NCI-H748 (cell line): Measurements from ENCODE around the gene CTIF.
A peak's percentile ranks its signal among the peaks of the same experiment; 100 is the strongest.
"Not testable (repeated sequence)": the region's sequence is repeated elsewhere in the genome, so short reads cannot be mapped to it uniquely, and the experiment has no call there.

Experiments
- DNase-seq: peaks from one replicate; lab custom pipeline; 2025; ENCODE audit not compliant: unreplicated experiment; lab: John Stamatoyannopoulos, UW

Gene CTIF

DNA sequence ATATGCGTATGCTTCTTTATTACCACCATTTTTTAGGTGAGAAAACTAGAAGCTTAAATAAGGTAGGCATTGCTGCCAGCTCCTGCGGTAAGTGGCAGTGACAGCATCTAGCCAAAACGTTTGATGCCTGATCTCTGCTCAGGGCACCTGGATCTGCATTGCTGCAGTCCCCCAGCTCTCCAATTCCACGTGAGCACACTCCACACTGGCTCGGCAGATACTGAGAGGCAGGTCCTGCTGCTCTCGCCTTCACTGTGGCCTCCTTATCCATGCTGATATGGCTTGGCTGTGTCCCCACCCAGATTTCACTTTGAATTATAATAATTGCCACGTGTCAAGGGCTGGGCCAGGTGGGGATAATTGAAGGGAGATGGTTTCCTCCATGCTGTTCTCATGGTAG lies 160.9 kb downstream of the CTIF start:
- DNase-seq, result no peak

DNA sequence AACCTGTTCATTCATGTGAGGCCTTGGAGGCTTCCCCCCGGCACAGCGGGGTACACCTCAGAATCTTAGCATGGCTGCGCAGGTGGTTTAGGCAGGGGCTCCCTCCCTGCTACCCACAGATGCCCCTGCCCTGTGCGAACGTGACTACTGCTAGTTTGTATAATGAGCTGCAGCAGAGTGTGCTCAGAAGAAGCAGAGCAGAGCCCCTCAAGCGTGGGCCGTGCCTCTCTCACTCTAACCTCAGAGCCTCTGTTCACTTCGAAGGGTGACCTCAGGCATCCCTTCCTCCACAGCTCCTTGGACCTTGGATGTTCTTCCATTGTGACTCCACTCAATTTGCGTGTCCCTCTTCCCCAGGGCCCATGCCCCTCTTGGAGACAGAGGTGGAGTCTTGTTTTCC lies 161.6 kb downstream of the CTIF start:
- no peak for DNase-seq

DNA sequence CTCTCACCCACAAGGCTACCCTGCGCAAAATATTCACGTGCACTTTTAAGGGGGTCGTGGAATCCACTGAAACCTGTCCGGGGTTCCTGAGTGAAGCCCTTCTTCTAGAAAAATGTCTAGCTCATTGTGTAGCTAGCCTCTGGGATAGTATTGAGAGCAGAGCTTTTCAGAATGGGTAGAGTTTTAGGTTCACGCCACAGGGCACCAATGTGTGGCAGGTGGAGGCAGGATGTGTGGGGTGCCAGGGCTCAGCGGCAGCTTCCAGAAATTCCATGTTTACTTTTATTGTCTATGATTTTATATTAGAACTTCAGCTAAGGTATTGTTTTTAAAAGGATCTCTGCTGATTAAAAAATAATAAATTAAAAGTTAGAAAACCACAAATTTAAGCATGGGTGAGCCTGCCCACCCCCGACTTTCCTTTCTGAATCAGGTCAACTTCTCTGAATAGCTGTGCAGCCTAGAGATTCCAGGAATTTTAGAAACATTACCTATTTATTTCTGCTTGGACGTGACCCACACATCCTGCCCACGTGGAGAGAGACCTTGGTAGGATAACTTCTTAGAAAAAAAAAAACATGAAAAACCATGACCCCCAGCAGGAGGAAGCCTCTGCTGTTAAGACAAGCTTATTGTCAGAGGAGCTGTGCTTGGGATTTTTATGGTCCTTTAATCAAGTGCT lies 163.7 kb downstream of the CTIF start:
- DNase-seq, result no peak

DNA sequence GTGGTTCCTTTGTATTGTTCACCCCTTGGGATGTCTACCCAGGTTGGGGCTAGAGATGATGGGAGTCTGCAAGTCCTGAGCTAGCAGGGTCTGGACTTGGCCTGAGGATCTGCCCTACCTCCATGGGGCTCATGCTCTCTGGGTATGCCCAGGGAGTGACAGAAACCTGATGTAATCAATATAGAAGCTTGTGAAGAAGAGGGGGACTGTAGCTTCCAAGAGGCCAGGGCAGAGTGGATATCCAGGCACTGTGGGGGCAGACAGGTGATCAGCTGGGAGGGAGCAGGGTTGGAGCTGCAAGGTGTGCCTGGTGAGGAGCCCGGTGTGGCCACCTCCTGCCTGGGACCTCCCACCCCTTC lies 164.2 kb downstream of the CTIF start:
- no peak for DNase-seq

DNA sequence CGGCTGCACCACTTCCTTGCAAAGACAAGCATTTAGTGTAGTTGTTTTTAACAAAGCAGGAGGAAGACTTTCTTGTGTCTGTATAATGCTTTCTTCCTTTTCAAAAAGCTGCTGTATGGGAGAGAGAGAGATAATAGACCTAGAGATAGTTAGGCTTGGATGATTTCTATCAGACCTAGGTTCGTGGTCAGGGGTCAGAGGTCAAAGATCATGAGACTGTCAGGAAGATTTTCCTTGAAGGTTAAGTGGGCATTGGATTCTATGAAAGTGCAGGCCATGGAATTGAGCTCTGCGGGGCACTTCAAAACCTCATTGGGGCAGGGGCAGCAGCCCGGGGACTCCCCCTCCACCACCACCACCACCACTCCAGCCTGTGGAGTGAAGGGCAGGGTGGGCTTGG lies 164.6 kb downstream of the CTIF start:
- DNase-seq, result no peak

DNA sequence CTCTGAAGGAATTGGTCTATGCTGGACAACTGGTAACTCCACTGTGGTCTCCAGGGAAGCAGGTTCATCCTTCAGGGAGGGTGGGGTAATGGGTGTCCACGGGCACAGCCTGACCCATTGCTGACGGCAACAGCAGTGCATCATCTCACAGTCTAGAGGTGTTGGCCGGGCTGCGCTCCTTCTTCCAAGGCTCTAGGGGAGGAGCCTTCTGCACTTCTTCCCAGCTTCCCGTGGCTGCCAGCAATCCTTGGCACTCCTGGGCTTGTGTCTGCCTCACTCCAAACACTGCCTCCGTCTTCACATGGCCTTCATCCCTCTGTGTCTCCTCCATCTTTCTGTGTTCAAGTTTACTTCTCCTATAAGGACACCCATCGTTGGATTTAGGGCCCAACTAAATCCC lies 166.2 kb downstream of the CTIF start:
- no peak for DNase-seq

DNA sequence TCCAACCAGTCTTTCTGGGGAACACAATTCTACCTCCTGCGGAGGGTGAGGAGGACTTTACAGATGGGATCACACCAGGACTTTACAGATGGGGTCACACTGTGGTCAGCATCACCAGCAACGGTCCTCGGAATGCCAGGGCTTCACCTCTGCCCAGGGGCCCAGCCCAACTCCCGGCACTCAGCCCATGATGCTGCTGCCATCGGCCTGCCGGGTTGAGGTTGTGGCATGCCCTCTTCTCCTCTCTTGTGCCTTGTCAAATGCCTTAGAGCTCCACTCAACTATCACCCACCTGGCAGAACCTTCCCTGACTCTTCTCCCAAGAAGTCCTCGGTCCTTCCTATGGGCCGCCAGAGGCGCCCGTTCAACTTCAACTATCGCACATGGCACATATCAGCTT lies 166.7 kb downstream of the CTIF start:
- no peak for DNase-seq

DNA sequence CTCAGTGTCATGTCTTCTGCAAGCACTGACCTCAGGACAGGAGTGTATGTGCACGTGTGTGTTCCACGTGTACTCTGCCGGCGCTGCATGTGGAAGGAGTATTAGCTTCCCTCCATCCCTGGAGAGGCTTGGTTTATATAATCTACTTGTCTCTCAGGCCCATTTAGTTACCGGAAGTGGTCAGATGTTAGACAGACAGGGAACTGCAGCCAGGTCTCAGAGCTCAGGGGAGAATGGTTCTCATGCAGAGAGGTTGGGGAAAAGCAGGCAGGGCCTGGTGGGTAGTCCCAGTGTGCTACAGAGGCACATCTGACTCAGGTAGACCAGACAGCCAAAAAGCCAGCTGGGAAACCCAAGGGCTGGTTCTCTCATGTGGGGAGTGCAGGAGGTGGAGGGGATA lies 167.9 kb downstream of the CTIF start:
- DNase-seq, result no peak

DNA sequence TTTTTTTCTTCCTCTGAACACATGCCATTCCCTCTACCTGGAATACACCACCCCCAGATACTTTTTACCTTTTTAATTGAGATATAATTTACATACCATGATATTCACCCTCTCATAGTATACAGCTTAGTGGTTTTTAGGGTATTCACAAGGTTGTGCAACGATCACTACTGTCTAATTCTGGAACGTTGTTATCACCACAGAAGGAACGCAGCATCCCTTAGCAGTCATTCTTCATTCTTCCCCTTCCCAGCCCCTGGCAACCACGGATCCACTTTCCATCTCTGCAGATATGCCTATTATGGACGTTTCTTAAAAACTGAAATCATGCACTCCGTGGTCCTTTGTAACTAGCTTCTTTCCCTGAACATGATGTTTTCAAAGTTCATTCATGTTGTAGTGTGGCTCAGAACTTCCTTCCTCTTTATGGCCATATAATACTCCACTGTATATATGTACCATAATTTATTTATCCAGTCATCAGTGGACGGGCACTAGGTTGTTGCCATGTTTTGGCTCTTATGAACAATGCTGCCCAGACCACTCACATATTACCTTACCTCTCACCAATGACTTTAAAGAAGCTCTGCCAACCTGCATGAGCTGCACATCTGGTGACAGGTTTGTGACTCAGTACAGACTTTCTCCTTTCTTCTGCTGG lies 168.9 kb downstream of the CTIF start:
- DNase-seq, result no peak

DNA sequence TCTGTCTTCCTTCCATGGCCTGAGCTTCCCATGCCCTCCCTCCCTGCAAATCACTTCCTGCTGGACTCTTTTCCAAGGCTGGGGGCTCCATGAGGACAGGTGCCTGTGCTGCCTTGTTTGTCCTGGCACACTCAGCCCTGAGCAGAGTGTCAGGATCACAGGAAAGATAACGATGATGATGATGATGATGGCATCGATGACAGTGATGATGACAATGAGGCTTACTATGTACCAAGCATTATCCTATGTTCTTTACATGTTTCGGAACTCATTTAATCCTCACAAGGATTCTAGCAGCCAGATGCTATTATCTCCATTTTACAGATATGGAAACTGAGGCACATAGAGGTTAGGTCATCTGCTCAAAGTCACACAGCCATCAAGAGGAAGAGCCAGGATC lies 170.0 kb downstream of the CTIF start:
- no peak for DNase-seq

DNA sequence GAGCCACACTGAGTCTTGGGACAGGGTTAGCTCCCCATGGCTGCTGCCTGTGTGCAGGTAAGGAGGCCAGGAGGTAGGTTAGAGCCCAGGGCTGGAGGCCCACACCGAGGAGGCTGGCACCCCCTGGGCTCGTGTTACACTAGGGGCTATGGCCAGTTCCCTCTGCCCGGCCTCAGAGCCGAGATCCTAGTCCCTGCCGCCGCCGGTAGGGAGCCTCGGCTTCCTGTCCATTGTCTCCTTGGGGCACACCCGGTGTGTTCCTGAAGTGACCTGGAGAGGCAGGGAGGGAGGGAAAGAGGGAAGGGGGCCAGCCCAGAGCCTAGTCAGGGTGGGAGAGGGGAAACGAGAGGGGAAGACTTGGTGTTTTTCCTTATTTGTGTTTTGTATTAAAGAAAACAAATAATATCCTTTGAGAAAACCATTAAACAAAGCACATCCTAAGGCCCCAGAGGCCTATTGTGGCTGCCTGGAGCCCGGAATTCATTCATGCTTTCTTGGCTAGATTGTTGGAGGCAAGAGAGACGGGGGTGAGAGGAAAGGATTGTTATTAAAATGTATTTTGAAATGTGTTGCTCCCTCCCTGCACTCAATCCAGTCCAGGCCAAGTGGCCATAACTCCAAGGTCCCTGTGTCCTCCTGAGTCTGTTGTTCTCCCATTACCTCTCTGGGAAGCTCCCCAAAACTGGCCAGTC lies 170.7 kb downstream of the CTIF start:
- no peak for DNase-seq

DNA sequence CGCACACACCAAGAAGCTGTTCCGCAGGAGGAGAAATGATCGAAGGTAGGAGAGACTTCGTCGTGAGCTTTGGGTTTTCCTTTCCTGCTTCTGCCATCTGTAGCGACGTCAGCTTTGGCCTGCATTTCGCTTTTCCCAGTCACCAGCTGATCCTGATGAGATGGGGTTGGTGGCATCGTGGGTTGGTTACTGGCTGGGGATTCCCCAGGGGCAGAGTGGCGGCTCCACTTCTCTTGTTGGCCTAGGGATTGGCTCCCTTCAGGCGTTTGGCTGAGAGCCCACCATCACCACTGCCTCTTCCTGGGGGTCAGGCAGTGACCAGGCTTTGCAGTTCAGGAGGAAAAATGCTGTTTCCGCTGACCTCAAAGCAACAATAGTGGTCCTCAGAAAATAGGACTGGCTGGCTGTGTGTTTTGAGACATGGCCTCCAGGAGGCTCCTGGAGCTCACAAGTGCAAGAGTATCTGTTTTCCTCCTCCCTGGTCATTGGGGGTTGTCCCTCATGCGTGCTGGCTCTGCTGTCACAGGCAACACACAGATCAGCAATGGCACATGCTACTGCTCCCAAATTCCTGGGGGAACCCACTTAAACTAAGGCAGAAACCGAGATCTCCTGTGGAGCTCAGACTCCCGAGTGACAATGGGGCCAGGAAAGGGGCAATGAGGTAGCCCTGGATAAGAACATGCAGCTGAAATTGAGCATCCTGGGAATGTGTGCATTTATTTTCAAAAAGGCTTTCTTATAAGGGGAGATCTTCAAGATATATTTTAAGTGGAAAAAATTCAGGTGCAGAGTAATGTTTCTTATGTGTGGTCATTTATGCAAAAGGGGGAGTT lies 173.0 kb downstream of the CTIF start:
- DNase-seq, result peak; percentile 39

DNA sequence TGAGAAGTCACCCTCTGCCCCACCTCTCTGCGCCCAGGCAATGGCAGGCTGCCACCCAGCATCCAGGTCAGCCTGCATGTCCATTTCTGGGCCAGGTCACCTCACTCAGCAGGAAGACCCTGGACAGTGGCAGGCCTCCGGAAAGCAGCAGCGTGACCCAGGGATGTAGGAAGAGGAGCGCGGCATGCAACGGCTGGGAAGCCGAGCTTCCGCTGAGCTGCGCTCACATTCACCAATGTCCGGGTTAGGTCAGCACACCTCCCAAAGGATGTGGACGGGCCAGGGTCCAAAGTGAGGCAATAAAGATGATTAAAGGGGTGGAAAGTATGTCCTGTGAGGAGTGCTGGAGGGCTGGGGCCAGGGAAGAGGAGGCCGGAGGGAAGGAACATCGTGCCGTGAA lies 174.5 kb downstream of the CTIF start:
- no peak for DNase-seq

DNA sequence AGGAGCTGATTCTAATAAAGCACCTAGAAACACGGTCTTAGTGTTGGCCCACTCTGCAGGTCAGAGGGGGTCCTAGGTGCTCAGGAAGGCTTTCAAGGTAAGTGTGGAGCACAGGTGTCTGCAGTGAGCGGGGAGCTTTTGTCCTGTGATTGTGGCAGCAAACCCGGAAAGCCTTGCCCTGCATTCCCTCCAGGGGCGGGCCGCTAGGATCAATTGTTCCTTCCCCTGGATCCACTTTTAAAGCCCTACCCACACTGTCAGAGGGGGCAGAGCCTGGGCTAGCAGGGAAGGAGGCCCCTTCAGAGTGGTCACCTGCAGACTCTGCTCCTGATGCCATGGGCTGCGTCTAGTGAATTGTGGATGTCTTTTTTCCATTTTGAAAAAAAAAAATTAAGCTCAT lies 176.0 kb downstream of the CTIF start:
- DNase-seq, result no peak

DNA sequence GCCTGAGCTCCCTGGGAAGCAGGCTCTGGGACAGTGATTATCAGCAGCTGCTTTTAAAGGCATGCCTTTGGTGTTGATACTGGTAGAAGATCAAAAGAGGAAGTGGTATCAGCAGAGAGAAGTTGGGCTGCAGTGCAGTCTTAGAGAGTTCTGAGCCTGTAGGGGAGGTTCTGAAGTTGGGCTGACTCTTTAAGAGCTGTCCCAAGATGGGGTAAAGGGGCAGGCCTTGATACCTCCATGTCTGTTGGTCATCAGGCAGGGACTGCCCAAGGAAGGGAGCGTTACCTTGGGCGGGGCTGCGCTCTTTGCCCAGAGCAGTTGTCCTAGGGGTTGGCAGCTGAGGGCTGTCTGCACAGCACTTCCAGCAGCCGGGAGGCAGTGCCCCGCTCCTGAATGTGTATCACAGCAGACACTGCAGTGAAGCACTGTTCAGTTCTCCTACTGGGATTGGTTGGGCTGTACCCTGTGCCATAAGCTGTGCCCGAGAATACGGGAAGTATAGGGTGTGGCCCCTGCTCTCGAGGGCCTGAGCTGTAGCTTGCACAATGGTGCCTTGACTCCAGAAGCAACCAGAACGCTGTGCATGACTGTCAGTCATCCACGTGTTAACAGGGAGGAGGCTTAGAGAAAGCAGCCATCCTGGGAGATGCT lies 177.0 kb downstream of the CTIF start:
- no peak for DNase-seq

DNA sequence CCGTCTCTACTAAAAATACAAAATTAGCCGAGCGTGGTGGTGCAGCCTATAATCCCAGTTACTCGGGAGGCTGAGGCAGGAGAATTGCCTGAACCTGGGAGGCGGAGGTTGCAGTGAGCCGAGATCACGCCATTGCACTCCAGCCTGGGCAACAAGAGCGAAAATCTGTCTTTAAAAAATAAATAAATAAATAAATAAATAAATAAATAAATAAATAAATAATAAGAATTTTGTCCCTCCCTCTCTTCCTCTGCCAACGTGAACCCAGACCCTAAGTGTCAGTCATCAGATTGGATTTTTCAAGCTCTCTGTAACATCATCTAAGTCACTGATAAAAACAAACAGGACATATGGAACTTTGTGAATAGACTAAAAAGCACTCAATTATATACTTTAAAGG lies 178.4 kb downstream of the CTIF start:
- not testable (repeated sequence) for DNase-seq

DNA sequence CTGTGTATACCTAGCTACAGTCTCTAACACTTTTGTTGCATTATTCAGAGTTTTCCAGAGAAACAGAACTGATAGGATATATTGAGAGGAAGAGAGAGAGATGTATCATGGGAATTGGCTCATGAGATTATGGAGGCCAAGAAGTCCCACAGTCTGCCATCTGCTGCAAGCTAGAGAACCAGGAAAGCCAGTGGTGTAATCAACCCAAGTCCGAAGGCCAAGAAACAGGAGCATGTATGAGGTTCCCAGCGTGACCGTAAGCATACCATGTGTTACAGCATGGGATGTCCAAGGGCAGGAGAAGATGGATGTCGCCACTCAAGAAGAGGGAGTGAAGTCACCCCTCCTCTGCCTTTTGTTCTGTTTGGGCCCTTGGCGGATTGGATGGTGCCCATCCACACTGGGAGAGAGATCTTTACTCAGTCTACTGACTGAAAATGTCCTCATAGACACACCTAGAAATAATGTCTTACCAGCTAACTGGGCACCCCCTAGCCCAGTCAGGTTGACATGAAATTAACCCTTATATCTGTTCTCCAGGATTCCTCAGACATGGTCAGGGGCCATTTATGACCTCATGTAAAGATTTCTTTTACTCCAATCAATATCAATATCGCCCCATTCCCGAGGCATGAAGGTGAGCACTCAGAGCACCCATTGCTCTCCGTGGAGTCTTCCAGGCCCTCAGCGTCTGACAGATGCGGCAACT lies 179.6 kb downstream of the CTIF start:
- no peak for DNase-seq

DNA sequence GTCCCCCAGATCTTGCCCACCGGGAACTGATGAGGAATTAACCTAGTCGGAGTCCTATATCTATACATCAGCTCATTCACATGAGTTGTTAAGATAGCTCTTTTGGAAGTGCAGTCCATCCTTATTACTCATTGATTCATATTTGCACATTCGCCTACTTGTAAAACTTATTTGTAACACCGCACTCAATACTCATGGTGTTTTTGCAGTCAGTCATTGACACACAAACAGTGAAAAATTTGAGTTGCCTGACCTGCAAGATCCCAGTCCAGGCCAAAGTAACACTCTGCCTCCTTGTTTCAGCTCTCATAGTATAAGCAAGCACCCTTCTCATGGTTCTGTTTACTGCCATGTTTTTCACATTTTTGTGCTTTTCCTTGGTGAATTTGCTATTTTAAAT lies 180.6 kb downstream of the CTIF start:
- DNase-seq, result no peak

DNA sequence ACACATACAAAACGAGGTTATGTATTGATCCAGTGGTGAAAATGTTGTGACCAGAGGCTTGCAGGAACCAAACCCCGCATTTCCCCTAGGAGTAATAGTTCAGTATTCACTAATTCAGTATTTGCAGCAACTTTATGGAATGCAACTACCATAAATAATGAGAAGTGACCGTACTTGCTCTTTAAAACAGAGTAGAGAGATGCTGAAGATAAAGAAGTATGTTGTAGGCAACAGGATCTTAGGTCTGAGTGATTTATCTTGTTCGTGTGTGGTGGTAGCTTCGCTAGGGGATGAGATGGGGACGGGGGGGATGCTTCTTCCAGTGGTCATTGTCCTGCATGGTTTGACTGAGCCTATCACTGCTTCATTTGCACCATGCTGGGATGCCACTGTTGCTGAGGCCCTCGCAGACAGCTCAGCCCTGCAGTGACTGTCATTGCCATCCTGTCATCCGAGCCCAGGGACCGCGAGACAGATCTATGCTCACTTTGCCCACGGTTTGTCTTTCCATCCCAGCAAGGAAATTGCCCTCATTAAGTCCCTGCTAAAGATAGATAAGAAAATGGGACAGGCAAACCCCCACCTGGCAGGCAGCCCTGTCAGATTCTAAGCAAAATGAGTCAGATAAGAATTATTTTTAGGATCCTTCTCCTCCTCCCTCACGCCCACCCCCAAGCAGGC lies 181.3 kb downstream of the CTIF start:
- no peak for DNase-seq

DNA sequence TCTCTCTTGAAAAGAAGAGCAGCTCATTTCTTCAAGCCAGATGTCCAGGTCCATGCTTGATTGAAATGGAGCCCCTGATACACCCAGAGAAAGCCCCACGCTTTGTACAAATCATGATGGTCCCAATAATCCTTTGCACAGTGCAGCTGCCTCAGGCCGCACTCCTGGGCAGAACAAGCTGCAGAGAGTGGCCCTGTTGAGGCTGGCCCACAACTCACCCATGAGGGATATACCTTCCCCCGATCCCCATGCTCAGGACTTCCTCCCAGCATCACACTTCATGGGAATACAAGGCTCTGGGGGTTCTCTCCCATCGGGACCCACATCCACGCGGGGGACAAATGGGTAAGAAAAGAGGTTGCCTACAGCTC lies 181.8 kb downstream of the CTIF start:
- no peak for DNase-seq
